Lower leg skin (tissue), 3 donors: ENCODE data around the gene SEC22A.

Experiments used
- CTCF ChIP-seq, 3 donors: fragments of 450-650 bp; IDR thresholded peaks; one replicate each; pipeline ENCODE4 v1.5.1; 2016; ENCODE audit warnings: antibody characterized with exemption in 3 of 3, mild to moderate bottlenecking in 3 of 3, moderate library complexity in 2 of 3
- POLR2A ChIP-seq, 2 donors: fragments of 450-650 bp; IDR thresholded peaks; one replicate each; pipeline ENCODE4 v1.6.1; 2016 to 2017; ENCODE audit warnings: antibody characterized with exemption in 2 of 2, mild to moderate bottlenecking in 1 of 2, moderate library complexity in 1 of 2

- no peak for TF ChIP-seq CTCF (IDR thresholded peaks at IDR 0.05)
- no peak for TF ChIP-seq POLR2A (IDR thresholded peaks at IDR 0.05)
These were observed 27.4 kb downstream of the SEC22A start for GRCh38 chr3:123229145-123229544.
